GM12873 (cell line): Measurements from ENCODE around the gene PTGDR.

ENCODE experiments used
- CTCF ChIP-seq: IDR thresholded peaks from 2 replicates; pipeline ENCODE4 v1.5.1; 2012; ENCODE audit warnings: low read depth, mild to moderate bottlenecking, moderate library complexity, low read length, control low read depth; ENCODE audit not compliant: insufficient read depth; ENCODE audit errors: missing control alignments

PTGDR gene

GRCh38 chr14:52271538-52271937 is 4.0 kb downstream of the PTGDR start:
- TF ChIP-seq CTCF, result no peak

GRCh38 chr14:52272375-52272774 is 4.9 kb downstream of the PTGDR start:
- TF ChIP-seq CTCF, result peak; percentile 52

GRCh38 chr14:52275372-52275771 is 7.9 kb downstream of the PTGDR start:
- TF ChIP-seq CTCF, result no peak

GRCh38 chr14:52277552-52277951 is 10.1 kb downstream of the PTGDR start:
- no peak for TF ChIP-seq CTCF

GRCh38 chr14:52279408-52279807 is 11.9 kb downstream of the PTGDR start:
- TF ChIP-seq CTCF, result no peak

GRCh38 chr14:52283099-52283498 is 15.6 kb downstream of the PTGDR start:
- no peak for TF ChIP-seq CTCF

- TF ChIP-seq CTCF, result no peak
Observed at GRCh38 chr14:52286661-52287649, 19.5 kb downstream of the PTGDR start.
